GM18861 (cell line): Measurements from ENCODE around the gene FHIP2A.
"Not testable (repeated sequence)": the region's sequence is repeated elsewhere in the genome, so short reads cannot be mapped to it uniquely, and the experiment has no call there.

ENCODE experiments used
- ATAC-seq: cut with Tn5 transposase; IDR thresholded peaks from one replicate; pipeline ENCODE4 v1.9.1; 2021; ENCODE audit not compliant: unreplicated experiment

The FHIP2A gene

GRCh38 chr10:114811862-114812261 lies 9.7 kb upstream of the FHIP2A start:
- ATAC-seq, result no peak

GRCh38 chr10:114815791-114816190 lies 5.8 kb upstream of the FHIP2A start:
- ATAC-seq, result no peak

- ATAC-seq, result no peak
Measured at GRCh38 chr10:114816308-114816707, 5.3 kb upstream of the FHIP2A start.

- ATAC-seq, result no peak
Measured at GRCh38 chr10:114819322-114819721, 2.3 kb upstream of the FHIP2A start.

GRCh38 chr10:114821915-114822443 lies 399 bp downstream of the FHIP2A start:
- peak; percentile 24 for ATAC-seq

- no peak for ATAC-seq
Measured at GRCh38 chr10:114822444-114823076, 980 bp downstream of the FHIP2A start.

- no peak for ATAC-seq
Measured at GRCh38 chr10:114823077-114823463, 1.5 kb downstream of the FHIP2A start.

GRCh38 chr10:114824391-114824790 lies 2.8 kb downstream of the FHIP2A start:
- ATAC-seq, result no peak

- peak; percentile 63 for ATAC-seq
Measured at GRCh38 chr10:114825513-114826253, 4.1 kb downstream of the FHIP2A start.

GRCh38 chr10:114829160-114829909 lies 7.8 kb downstream of the FHIP2A start:
- no peak for ATAC-seq

GRCh38 chr10:114831186-114831867 lies 9.7 kb downstream of the FHIP2A start:
- ATAC-seq, result no peak

- ATAC-seq, result no peak
Measured at GRCh38 chr10:114837690-114838089, 16.1 kb downstream of the FHIP2A start.

GRCh38 chr10:114839901-114840300 lies 18.3 kb downstream of the FHIP2A start:
- no peak for ATAC-seq

GRCh38 chr10:114845978-114846693 lies 24.6 kb downstream of the FHIP2A start:
- ATAC-seq, result no peak

GRCh38 chr10:114847517-114847916 lies 25.9 kb downstream of the FHIP2A start:
- ATAC-seq, result not testable (repeated sequence)

GRCh38 chr10:114849674-114850073 lies 28.1 kb downstream of the FHIP2A start:
- ATAC-seq, result no peak

- no peak for ATAC-seq
Measured at GRCh38 chr10:114850126-114850525, 28.5 kb downstream of the FHIP2A start.

GRCh38 chr10:114851336-114851735 lies 29.8 kb downstream of the FHIP2A start:
- no peak for ATAC-seq

- ATAC-seq, result no peak
Measured at GRCh38 chr10:114852197-114852596, 30.6 kb downstream of the FHIP2A start.

GRCh38 chr10:114854906-114855305 lies 33.3 kb downstream of the FHIP2A start:
- no peak for ATAC-seq
